IMR-90 (cell line): ENCODE measurements around the gene TIMM44.

Experiments used
- CEBPB ChIP-seq: IDR thresholded peaks from 2 replicates; pipeline ENCODE4 v1.6.1; 2012; ENCODE audit warnings: low read depth, low read length, improper control_type of control experiment
- CTCF ChIP-seq: conservative IDR thresholded peaks from 2 replicates; pipeline ENCODE4 v1.5.1; 2012; ENCODE audit warnings: mild to moderate bottlenecking, low read depth, low read length, improper control_type of control experiment
- ELK1 ChIP-seq: fragments of 150-350 bp; IDR thresholded peaks from 2 replicates; pipeline ENCODE4 v1.6.1; 2016; ENCODE audit warnings: low read depth, mild to moderate bottlenecking, low read length, moderate library complexity, borderline replicate concordance
- MAFK ChIP-seq: IDR thresholded peaks from 2 replicates; pipeline ENCODE4 v1.6.1; 2012; ENCODE audit warnings: low read depth, low read length, improper control_type of control experiment
- MAZ ChIP-seq: IDR thresholded peaks from 2 replicates; pipeline ENCODE4 v1.6.1; 2012; ENCODE audit warnings: low read depth, mild to moderate bottlenecking, low read length, improper control_type of control experiment, moderate library complexity, borderline replicate concordance
- POLR2A ChIP-seq: IDR thresholded peaks from 2 replicates; pipeline ENCODE4 v1.6.1; 2012; ENCODE audit warnings: mild to moderate bottlenecking, low read depth, low read length
- RAD21 ChIP-seq: IDR thresholded peaks from 2 replicates; pipeline ENCODE4 v1.6.1; 2012; ENCODE audit warnings: low read length, improper control_type of control experiment
- RCOR1 ChIP-seq: IDR thresholded peaks from 2 replicates; pipeline ENCODE4 v1.6.1; 2012; ENCODE audit warnings: mild to moderate bottlenecking, low read length, improper control_type of control experiment; ENCODE audit not compliant: insufficient replicate concordance
- RFX5 ChIP-seq: IDR thresholded peaks from 2 replicates; pipeline ENCODE4 v1.8.0; 2012; ENCODE audit warnings: low read depth, mild to moderate bottlenecking, low read length, moderate library complexity
- SMC3 ChIP-seq: fragments of 150-350 bp; IDR thresholded peaks from 2 replicates; pipeline ENCODE4 v1.6.1; 2016; ENCODE audit warnings: low read depth, mild to moderate bottlenecking, antibody characterized with exemption, low read length, moderate library complexity
- USF2 ChIP-seq: fragments of 150-350 bp; IDR thresholded peaks from 2 replicates; pipeline ENCODE4 v1.6.1; 2017; ENCODE audit warnings: mild to moderate bottlenecking, antibody characterized with exemption, low read length, low read depth

GRCh38 chr19:7907544-7907943 lies 35.9 kb downstream of the TIMM44 start:
- TF ChIP-seq USF2 (no peak), CTCF (no peak), MAFK (no peak), CEBPB (no peak), SMC3 (no peak), MAZ (no peak), POLR2A (no peak), RFX5 (no peak), RAD21 (no peak), RCOR1 (no peak), ELK1 (no peak)
